Neural progenitor cell (in vitro differentiated cells): ENCODE results near the gene PLIN5. TPM values are rescaled to one million over a fixed set of nuclear protein-coding genes. Genes with fewer than 3 reads are reported as not detected.

Experiments used
- DNase-seq: peaks from one replicate; pipeline ENCODE4 v3.0.0-alpha.2; 2016; ENCODE audit warnings: low spot score
- H2AFZ ChIP-seq: fragments of 200-600 bp; sonication (generic); replicated peaks from 2 replicates; pipeline ENCODE4 v1.6.1; 2016; ENCODE audit warnings: antibody characterized with exemption
- H3F3A ChIP-seq: fragments of 200-600 bp; sonication (generic); 2 replicates; pipeline ENCODE4 v1.6.1; 2016; ENCODE audit warnings: antibody characterized with exemption, low read depth
- H3K27ac ChIP-seq: fragments of 200-600 bp; sonication (generic); 2 replicates; pipeline ENCODE4 v1.5.1; 2016; ENCODE audit warnings: mild to moderate bottlenecking
- H3K27me3 ChIP-seq: fragments of 200-600 bp; sonication (generic); 2 replicates; pipeline ENCODE4 v1.6.1; 2016; ENCODE audit warnings: mild to moderate bottlenecking, moderate library complexity
- H3K36me3 ChIP-seq: fragments of 200-600 bp; sonication (generic); 2 replicates; pipeline ENCODE4 v1.5.1; 2016
- H3K4me1 ChIP-seq: fragments of 200-600 bp; sonication (generic); 2 replicates; pipeline ENCODE4 v1.6.1; 2016; ENCODE audit warnings: mixed run types
- H3K4me2 ChIP-seq: fragments of 200-600 bp; sonication (generic); 2 replicates; pipeline ENCODE4 v1.6.1; 2016
- H3K4me3 ChIP-seq: fragments of 200-600 bp; sonication (generic); 2 replicates; pipeline ENCODE4 v1.5.1; 2016
- H3K79me2 ChIP-seq: fragments of 200-600 bp; sonication (generic); 2 replicates; pipeline ENCODE4 v1.6.1; 2016; ENCODE audit warnings: low read depth
- H3K9ac ChIP-seq: fragments of 200-600 bp; sonication (generic); 2 replicates; pipeline ENCODE4 v1.6.1; 2016
- H3K9me3 ChIP-seq: fragments of 200-600 bp; sonication (generic); 2 replicates; pipeline ENCODE4 v1.5.1; 2016; ENCODE audit warnings: low read depth
- H4K20me1 ChIP-seq: fragments of 200-600 bp; sonication (generic); 2 replicates; pipeline ENCODE4 v1.6.1; 2016; ENCODE audit warnings: low read depth
- H3K27ac Mint-ChIP-seq: 3 replicates; pipeline ENCODE4 v1.8.0; 2021; ENCODE audit warnings: mixed read lengths
- H3K27me3 Mint-ChIP-seq: 2 replicates; pipeline ENCODE4 v1.8.0; 2022; ENCODE audit warnings: low read depth, mild to moderate bottlenecking, inconsistent platforms, moderate library complexity, mixed read lengths; ENCODE audit not compliant: insufficient read depth
- H3K36me3 Mint-ChIP-seq: 3 replicates; pipeline ENCODE4 v1.8.0; 2021; ENCODE audit warnings: mixed read lengths
- H3K4me1 Mint-ChIP-seq: 3 replicates; pipeline ENCODE4 v1.8.0; 2021; ENCODE audit warnings: mixed read lengths
- H3K4me3 Mint-ChIP-seq: 3 replicates; pipeline ENCODE4 v1.8.0; 2021; ENCODE audit warnings: mild to moderate bottlenecking, moderate library complexity, mixed read lengths
- H3K9me3 Mint-ChIP-seq: 3 replicates; pipeline ENCODE4 v1.8.0; 2020; ENCODE audit warnings: mixed read lengths
- CTCF ChIP-seq: fragments of 200-600 bp; sonication (generic); IDR thresholded peaks from 2 replicates; pipeline ENCODE4 v1.5.1; 2017; ENCODE audit warnings: antibody characterized with exemption, mild to moderate bottlenecking
- EZH2 ChIP-seq: fragments of 200-600 bp; sonication (generic); IDR thresholded peaks from 2 replicates; pipeline ENCODE4 v1.6.1; 2017; ENCODE audit warnings: antibody characterized with exemption, mild to moderate bottlenecking, moderate library complexity
- EZH2phosphoT487 ChIP-seq: fragments of 200-600 bp; sonication (generic); IDR thresholded peaks from 2 replicates; pipeline ENCODE4 v1.6.1; 2017; ENCODE audit warnings: antibody characterized with exemption
- total RNA-seq: library from RNA; depleted of rRNA; stranded (reverse); fragments of >200 nt; gene quantifications from 2 replicates; pipeline ENCODE4 v1.2.3, GENCODE V29; 2015; ENCODE audit warnings: low replicate concordance

The PLIN5 gene
- total RNA-seq, 1 donor from 2014 or later = 1.2 TPM

- no peak overlapping the region for H3K27ac Mint-ChIP-seq
- TF ChIP-seq CTCF = no peak
These were observed 35.7 kb downstream of the PLIN5 start for GRCh38 chr19:4499318-4499717.

GRCh38 chr19:4498694-4499093, 36.3 kb downstream of the PLIN5 start:
- H3K4me1 ChIP-seq = peaks cover 10% of the 10 kb centered on the region
- H3K4me3 ChIP-seq = no peak overlapping the region
- H3K27me3 Mint-ChIP-seq = peaks cover 8% of the 10 kb centered on the region
- H3K36me3 Mint-ChIP-seq = peaks cover 2% of the 10 kb centered on the region
- no peaks in the 10 kb centered on the region for H3K79me2 ChIP-seq
- H3K4me1 Mint-ChIP-seq = no peaks in the 10 kb centered on the region
- H3K27me3 ChIP-seq = no peaks in the 10 kb centered on the region
- H3K9me3 ChIP-seq = no peaks in the 10 kb centered on the region
- no peak overlapping the region for H2AFZ ChIP-seq
- H3K4me2 ChIP-seq = no peak overlapping the region
- TF ChIP-seq EZH2phosphoT487 (no peak), CTCF (no peak), EZH2 (no peak)
- peaks cover 12% of the 10 kb centered on the region for H4K20me1 ChIP-seq
- H3K9me3 Mint-ChIP-seq = no peaks in the 10 kb centered on the region
- H3K27ac Mint-ChIP-seq = no peak overlapping the region
- H3K36me3 ChIP-seq = no peaks in the 10 kb centered on the region
- no peak for DNase-seq
- no peak overlapping the region for H3K27ac ChIP-seq
- no peak overlapping the region for H3K9ac ChIP-seq
- no peaks in the 10 kb centered on the region for H3F3A ChIP-seq
- no peak overlapping the region for H3K4me3 Mint-ChIP-seq

More at GRCh38 chr19:4499318-4499717, 35.7 kb downstream of the PLIN5 start:
- Histone ChIP-seq H3K4me2 (no peak overlapping the region), H3K79me2 (no peaks in the 10 kb centered on the region), H3F3A (no peaks in the 10 kb centered on the region), H3K27me3 (no peaks in the 10 kb centered on the region), H3K9me3 (no peaks in the 10 kb centered on the region), H4K20me1 (peaks cover 14% of the 10 kb centered on the region), H3K27ac (no peak overlapping the region), H3K4me1 (peaks cover 11% of the 10 kb centered on the region), H3K36me3 (no peaks in the 10 kb centered on the region), H2AFZ (no peak overlapping the region), H3K4me3 (no peak overlapping the region), H3K9ac (no peak overlapping the region)
- Mint-ChIP-seq H3K27me3 (peaks cover 8% of the 10 kb centered on the region), H3K4me1 (no peaks in the 10 kb centered on the region), H3K4me3 (no peak overlapping the region), H3K36me3 (peaks cover 2% of the 10 kb centered on the region), H3K9me3 (no peaks in the 10 kb centered on the region)
- no peak for DNase-seq

DNA sequence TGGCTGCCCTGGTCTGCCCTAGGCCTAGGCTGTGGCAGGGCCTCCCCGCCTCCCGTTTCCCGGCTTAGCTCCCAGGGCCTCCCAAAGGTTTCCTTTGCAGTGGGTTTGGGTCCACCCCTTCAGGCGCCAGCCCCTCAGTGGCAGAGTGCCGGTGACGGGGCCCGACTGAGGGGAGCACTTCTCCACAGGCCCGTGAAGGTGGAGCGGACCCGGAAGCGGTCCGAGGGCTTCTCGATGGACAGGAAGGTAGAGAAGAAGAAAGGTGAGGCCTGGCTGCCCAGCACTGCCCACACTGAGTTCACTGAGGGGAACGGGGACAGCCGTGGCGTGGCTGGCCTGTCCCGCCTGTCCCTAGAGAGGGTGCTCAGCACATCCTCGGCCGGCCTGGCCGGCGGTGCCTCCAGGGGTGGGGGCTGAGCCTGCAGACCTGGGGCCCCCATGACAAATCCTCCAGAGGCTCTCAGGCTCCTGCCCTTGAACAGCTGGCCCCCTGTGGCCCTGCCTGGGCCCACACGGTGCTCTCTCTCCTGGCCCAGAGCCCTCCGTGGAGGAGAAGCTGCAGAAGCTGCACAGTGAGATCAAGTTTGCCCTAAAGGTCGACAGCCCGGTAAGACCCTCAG, 37.1 kb downstream of the PLIN5 start:
- Histone ChIP-seq H3K9me3 (no peaks in the 10 kb centered on the region), H3K4me2 (no peak overlapping the region), H3K27me3 (no peaks in the 10 kb centered on the region), H3K79me2 (no peaks in the 10 kb centered on the region), H3F3A (no peaks in the 10 kb centered on the region), H3K36me3 (no peaks in the 10 kb centered on the region), H3K27ac (no peak overlapping the region), H2AFZ (no peak overlapping the region), H4K20me1 (peaks cover 4% of the 10 kb centered on the region), H3K9ac (no peak overlapping the region), H3K4me3 (no peak overlapping the region), H3K4me1 (peaks cover 2% of the 10 kb centered on the region)
- no peak for DNase-seq
- Mint-ChIP-seq H3K36me3 (peaks cover 2% of the 10 kb centered on the region), H3K4me3 (no peak overlapping the region), H3K27me3 (peaks cover 7% of the 10 kb centered on the region), H3K27ac (no peak overlapping the region), H3K9me3 (no peaks in the 10 kb centered on the region), H3K4me1 (no peaks in the 10 kb centered on the region)
- TF ChIP-seq EZH2phosphoT487 = no peak
- TF ChIP-seq CTCF = no peak
- no peak for TF ChIP-seq EZH2
